Smooth muscle cell of the brain vasculature (primary cell): ENCODE results near the gene SLC25A27.

Source experiments
- DNase-seq: peaks from one replicate; pipeline ENCODE4 v3.0.0-alpha.2; 2012; ENCODE audit warnings: low read depth, low spot score

SLC25A27 gene

DNA sequence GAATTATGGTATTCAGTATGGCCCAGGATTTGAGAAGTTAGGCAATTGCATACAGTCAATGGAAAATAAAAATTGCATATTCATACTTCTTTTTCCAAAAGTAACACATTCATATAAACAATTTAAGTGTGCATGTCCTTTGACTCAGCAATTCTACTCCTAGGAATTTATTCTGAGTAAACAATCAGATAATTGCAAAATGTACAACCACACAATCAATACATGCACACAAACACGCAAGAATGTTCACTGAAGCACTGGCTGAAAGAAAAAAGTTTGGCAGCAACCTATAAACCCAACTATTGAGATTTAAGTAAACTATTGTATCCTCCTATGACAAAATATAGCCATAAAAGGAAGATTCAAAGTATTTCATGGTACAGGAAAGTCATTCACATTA lies 1.8 kb upstream of the SLC25A27 start:
- DNase-seq = no peak

DNA sequence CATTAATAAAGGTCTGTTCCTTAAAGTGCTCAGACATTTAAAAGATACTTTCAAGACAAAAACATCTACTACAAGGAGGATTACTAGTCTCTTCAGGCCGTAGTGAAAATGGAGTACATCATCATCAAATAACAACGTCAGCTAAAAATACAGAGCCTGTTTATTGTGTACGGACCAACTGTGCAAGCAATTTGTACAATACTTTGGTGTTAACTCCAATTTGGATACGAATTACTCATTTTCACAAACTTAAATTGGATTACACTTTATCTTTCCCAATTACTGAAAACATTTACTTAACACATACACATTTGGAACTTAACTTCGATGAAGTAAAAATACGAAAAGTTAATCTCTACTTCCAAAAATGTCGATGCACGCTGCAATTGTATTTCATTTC lies 959 bp upstream of the SLC25A27 start:
- DNase-seq = no peak

DNA sequence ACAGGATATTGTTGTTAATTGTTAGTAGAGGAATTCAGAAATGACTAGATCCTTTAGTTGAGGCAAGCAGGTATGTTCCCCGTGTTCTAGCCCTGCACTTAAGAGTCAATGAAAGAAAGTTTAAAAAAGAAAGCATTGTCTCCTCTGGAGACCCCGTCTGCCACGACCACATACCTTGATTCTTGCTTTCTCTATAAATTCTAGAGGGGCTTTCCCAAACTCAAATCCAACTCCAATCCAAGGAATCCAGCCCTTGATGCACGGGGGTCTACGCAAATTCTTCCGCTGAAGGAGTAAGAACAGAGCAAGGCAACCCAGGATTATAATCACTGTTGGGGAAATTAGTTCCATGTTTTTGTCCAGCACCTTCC lies 558 bp upstream of the SLC25A27 start:
- no peak for DNase-seq

DNA sequence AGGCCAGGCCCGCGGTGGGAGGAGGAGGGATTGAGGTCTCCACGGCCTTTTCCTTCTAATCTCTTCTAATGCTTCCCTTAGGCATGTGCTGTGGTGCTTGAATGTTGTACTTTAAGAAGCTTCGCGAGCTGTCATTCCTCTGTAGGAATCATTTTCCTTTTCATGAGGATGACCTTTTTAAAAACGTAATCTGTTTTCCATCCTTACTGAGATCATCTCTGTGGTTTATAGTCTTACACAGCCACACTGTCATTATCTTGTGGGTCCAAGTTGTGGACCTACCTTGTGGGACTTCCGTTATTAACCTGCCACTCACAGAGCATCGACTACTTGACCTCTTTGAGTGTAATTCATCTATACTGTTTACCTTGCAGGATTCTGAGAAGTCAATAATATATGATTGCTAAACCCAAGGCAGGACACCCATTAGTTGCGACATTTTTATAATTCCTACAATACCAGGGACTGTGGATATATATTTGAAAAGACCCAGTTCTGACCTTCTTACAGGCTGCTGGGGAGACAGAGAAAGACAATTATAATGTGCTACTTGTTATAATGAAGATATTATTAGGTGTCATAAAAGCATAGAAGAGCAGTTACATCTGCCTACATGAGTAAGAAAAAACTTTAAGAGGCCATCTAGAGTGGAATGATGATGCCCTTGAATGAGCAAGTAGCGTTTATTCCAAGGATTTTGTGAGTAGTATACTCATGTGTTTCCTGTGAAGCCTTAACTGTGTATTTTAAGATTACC lies 842 bp downstream of the SLC25A27 start:
- DNase-seq = no peak

DNA sequence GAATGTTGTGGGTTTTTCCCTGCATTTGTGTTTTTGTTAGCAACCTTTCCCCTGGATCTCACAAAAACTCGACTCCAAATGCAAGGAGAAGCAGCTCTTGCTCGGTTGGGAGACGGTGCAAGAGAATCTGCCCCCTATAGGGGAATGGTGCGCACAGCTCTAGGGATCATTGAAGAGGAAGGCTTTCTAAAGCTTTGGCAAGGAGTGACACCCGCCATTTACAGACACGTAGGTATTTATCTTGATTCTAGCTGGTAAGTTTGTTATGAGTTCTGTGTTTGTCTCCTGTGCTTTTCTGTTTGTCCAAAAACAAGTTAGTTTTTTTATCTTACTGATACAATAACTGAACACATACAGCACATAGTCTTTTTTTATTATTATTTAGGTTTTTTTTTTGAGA lies 3.0 kb downstream of the SLC25A27 start:
- DNase-seq = no peak

DNA sequence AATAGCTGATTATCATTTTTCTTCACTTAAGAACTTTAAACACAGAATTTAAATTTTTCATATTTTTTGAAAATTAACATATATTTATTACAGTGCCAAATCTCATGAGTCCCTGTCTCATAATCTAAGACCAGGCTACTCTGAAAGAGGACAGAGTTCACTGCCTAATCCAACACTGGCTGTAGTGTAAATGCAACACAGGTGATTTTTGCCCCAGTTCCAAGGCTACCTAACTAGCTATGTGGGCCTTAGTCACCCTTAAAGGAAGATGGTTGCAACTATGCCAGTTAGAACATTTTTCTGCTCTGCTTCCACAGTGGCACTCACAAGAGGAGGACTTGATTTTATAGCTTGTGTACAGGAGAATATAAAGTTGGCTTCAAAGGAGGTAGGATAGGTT lies 4.9 kb downstream of the SLC25A27 start:
- no peak for DNase-seq

DNA sequence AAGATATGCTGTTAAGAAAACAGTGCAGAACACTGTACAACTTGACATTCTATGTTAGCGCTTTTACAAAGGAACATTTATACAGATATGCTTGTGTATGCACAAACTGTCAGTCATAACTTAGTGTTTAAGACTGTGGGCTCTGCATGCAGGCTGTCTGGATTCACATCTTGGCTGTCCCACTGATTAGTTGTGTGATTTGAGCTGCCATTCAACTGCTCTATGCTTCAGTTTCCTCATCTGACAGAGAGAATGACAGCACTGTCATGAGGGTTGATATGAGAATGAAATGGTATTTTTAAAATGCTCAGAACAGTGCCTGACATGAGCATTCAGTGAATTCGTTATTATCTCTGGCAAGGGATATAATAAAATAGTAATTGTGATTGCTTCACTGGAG lies 8.7 kb downstream of the SLC25A27 start:
- no peak for DNase-seq

DNA sequence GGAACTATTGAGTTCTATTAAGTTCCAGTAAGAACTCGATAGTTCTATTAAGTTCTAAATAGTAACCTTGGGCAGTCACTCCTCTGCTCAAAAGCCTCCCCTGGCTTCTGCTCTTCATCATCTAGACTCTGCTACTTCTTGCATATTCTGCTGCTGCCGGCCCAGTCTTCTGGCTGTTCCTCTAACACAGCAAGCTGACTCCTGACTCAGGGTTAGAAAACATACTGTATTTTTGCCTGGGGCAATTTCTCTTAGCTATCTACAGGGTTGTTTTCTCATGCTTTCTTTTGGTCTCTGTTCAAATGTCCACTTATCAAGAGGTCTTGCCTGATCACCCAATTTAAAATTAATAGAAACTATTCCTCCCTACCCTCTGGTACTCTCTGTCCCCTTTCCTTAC lies 14.6 kb downstream of the SLC25A27 start:
- DNase-seq = no peak

DNA sequence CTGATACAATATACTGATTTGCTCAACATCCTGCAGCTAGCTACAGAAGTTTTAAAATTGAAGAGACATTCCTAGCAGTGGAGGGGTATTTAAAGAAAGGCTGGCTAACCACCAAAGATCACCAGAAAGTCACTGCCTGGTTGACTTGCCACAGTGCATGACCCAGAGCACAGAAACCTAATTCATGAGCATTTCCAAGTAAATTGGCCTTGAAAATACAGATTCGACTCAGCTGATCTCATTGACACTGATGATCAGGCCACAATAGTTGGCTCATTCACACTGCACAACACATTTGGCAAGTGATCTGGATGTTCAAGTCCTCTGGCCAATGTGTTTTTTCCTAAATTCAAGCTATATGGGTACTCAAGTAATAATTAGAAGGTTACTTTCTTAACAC lies 21.6 kb downstream of the SLC25A27 start:
- DNase-seq = no peak

DNA sequence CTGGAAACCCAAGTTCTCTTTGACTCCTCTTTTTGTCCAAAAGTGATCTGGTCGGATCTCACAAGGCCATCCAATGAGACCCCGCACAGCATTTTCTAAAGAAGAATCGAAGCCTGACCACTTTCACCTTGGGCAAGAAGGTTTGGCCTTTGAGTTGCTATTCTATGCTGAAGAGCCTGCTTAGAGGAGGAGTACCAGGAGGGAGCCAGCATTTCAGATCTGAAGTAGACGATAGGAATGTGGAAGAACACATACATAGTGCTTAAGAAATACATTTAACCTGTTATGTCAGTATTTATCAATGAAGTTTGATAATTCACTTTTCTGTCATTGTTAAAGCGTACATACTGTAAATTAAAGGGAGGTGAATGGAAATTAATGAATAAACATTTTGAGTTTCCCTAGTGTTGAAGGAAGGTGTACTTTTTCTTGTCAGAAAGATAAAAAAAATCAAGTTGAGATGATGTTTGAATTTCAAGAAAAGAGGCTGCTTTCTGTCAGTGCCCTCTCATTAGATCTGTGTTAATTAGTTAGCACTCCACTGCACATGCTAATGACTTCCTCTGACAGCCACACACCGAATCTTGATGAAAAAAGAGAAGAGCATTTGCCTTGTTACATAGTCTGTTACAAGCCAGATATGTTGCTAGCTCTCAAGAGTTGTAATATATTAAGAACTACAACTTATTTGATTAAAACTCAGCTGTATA lies 24.0 kb downstream of the SLC25A27 start:
- no peak for DNase-seq

DNA sequence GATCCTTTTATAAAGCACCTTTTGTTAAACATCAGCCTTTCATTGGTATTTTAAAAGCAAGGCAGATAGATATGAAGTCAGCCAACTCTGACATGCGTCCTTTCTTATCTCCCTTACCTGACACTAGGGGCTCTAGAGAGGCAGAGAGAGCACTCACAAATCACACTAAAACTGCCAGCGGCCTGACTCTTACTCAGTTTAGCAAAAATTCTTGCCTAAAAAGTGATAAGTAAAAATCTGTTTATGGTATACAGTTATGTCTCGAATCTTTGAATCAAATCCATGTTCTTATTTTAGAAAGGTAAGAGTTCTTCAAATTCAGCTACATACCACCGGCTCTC lies 24.5 kb downstream of the SLC25A27 start:
- no peak for DNase-seq

DNA sequence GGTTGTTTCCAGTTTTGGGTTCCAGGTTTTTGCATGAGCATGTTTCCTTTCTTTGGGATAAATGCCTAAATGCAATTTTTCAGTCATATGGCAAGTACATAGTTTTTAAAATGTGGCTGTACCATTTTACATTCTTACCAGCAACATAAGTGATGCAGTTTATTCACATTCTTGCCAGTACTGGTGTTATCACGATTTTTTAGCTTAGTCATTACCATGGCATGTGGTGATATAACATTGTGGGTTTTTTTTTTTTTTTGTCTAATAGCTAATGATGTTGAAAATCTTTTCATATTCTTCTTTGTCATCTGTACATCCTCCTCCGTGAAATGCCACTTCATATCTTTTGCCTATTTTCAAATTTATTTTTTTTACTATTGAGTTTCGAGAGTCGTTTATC lies 32.0 kb downstream of the SLC25A27 start:
- no peak for DNase-seq

DNA sequence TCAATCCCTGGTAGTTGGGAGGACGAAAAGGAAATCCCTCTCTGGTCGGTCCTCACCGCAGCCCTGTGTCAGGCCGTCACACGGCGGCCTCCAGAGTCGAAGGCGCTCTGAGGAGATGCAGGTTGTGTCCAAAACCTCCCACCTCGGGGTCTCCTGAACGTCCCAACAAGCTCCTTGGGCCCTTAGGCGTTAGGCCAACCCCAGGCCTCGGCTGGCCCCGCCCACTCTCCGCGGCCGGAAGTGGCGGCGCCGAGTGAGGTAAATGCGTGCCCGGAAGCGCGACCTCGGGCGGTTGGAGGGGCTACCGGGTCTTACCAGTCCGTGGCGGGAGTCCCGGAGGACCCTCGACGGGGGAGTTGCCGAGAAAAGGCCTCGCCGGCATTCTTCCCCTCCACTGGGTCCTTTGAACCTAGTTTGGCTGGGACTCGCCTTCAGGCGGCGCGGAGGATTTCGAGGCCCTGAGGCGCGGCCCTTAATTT lies 34.9 kb downstream of the SLC25A27 start, which contains the start of gene TDRD6:
TSS of gene TDRD6 (plus strand) at position 267 of the 479 bp plus-strand sequence. CDS start 244 bp downstream, outside the sequence.
- no peak for DNase-seq

DNA sequence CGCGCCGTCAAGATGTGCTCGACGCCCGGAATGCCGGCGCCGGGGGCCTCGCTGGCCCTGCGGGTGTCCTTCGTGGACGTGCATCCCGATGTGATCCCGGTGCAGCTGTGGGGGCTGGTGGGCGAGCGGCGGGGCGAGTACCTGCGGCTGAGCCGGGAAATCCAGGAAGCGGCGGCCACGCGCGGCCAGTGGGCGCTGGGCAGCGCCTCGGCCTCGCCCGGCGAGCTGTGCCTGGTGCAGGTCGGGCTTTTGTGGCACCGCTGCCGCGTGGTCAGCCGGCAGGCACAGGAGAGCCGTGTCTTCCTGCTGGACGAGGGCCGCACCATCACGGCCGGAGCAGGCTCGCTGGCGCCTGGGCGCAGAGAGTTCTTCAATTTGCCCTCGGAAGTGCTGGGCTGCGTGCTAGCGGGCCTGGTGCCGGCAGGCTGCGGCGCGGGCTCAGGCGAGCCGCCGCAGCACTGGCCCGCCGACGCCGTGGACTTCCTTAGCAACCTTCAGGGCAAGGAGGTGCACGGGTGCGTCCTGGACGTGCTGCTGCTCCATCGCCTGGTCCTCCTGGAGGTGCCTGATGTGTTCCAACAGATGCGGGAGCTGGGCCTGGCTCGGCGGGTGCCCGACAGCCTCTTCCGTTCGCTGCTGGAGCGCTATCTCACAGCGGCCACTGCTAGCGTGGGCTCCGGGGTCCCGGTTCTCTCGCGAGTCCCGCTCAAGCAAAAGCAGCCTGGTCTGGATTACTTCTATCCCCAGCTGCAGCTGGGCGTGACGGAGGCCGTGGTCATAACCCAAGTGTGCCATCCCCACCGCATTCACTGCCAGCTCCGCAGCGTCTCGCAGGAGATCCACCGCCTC lies 35.6 kb downstream of the SLC25A27 start:
- DNase-seq = no peak

DNA sequence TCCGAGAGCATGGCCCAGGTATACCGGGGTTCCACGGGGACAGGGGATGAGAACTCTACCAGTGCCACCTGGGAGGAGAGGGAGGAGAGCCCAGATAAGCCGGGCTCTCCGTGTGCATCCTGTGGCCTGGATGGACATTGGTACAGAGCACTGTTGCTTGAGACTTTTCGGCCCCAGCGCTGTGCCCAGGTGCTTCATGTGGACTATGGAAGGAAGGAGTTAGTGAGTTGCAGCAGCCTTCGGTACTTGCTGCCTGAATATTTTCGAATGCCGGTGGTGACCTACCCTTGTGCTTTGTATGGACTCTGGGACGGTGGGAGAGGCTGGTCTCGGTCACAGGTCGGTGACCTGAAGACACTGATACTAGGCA lies 36.2 kb downstream of the SLC25A27 start:
- DNase-seq = no peak

DNA sequence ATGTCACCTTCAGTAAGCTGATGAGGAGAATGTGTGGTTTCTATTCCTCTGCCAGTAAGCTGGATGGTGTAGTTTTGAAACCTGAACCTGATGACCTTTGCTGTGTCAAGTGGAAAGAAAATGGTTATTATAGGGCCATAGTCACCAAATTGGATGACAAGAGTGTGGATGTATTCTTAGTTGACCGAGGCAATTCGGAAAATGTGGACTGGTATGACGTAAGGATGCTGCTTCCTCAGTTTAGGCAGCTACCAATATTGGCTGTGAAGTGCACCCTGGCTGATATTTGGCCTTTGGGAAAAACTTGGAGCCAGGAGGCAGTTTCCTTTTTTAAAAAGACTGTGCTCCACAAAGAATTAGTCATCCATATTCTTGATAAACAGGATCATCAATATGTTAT lies 36.9 kb downstream of the SLC25A27 start:
- DNase-seq = no peak

DNA sequence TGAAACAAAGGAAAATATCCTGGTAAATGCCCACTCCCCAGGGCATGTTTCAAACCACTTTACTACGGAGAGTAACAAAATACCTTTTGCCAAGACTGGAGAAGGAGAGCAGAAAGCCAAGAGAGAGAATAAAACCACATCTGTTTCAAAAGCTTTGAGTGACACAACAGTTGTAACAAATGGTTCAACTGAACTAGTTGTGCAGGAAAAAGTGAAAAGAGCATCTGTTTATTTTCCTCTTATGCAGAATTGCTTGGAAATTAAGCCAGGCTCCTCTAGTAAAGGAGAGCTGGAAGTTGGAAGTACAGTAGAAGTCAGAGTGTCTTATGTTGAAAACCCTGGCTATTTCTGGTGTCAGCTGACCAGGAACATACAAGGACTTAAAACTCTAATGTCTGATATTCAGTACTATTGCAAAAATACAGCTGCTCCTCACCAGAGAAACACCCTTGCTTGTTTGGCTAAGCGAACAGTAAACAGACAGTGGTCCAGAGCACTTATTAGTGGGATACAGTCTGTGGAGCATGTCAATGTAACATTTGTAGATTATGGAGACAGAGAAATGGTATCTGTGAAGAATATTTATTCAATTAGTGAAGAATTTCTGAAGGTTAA lies 37.5 kb downstream of the SLC25A27 start:
- no peak for DNase-seq

DNA sequence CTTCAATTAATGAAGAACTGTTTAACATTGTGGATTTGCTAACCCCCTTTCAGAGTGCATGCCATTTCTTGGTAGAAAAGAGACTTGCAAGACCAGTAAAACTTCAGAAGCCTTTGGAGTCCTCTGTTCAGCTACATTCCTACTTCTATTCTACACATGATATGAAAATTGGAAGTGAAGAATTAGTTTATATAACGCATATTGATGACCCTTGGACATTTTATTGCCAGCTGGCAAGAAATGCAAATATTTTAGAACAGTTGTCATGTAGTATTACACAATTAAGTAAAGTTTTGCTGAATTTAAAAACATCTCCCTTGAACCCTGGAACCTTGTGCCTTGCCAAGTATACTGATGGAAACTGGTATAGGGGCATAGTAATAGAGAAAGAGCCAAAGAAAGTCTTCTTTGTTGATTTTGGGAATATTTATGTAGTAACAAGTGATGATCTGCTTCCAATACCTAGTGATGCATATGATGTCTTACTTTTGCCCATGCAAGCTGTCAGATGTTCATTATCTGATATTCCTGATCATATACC lies 38.2 kb downstream of the SLC25A27 start:
- no peak for DNase-seq

DNA sequence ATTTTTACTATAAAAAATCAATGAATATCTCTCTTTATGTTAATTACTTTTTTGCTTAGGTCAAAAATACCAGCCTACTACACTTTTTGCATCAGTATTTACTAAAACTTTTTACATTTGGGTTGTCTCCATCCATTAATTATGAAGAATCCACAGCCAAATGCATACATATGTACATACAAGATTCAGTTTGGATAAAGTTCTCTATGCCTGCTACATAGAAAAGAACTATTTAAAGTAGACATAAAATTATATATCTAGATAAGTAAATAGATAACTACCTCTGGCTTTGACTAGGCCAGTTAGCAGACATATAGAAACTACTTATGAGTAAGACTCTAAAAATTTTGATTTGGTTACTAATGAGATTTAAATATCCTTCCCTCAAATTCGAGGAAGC lies 47.2 kb downstream of the SLC25A27 start:
- no peak for DNase-seq

DNA sequence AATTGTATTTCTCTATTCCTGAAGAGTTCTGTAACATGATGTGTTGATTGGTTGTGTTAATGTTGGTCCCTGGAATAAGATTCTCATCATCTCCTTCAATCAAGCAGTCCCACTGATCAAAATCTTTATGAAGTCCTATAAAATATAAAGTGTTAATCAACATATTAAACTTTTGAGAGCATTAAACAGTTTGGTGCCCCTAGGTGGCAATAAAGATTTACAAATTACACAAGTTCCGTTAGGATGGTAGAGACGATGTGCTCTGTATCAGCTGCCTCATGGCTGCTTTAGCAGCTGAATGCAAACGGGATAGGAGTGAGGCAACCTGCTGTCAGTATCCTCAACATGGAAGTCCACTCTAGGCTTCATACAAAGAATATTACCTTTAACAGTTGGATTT lies 51.8 kb downstream of the SLC25A27 start:
- DNase-seq = no peak

DNA sequence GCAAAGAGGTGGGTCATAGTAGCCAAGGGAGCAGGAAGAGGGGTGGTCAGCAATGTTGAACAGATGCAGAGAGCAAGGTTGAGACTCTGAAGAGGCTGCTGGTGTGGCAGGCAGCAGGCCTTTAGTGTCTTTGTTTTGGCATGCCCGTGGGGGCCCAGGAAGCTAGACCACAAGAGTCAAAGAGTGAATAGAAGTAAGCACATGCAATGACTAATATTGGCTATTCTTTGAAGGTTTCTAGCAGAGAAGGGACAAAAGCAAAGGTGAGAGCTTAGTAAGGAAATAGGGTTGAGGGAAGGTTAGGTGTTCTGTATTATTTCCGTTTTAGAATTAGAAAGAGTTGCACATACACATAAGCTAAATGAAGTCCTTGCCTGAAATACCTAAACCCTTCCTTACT lies 53.7 kb downstream of the SLC25A27 start:
- DNase-seq = no peak

DNA sequence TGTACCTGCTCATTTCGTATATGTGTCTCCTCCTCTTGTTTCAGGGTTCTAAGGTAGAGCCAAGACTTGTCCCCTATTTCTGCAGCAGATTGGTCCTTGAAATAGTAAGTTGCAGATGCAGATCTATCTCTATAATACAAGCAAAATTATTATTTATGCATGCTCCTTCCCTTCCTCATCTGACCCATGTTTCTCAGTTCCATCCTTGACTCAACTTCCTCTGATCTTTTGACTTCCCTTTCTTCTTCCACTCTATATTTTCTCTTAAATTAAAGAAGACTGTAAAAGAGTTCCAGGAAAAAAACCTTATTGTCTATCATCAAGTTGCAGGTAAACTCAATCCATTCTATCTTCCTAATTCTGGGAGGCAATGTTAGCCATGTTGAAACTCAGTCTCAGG lies 58.7 kb downstream of the SLC25A27 start:
- DNase-seq = no peak
